Endothelial cell of umbilical vein (primary cell): ENCODE data around the gene CEP89. TPM values are rescaled to one million over a fixed set of nuclear protein-coding genes. Genes with fewer than 3 reads are reported as not detected.

Experiments
- BruUV-seq: library from RNA; stranded (reverse); fragments of 400-500 nt; replicated peaks from 2 replicates; lab custom pipeline; 2021; lab: Mats Ljungman, UMichigan
- CTCF ChIA-PET: fragments of 300-600, 350-600 bp; sonication (Branson Sonifier 250); formaldehyde crosslinking; loops from one replicate; lab custom pipeline; 2021; ENCODE audit warnings: antibody characterized with exemption, inconsistent platforms; lab: Charles Lee
- POLR2A ChIA-PET: fragments of 300-600, 350-600 bp; sonication (Branson Sonifier 250); formaldehyde crosslinking; loops from one replicate; lab custom pipeline; 2021; ENCODE audit warnings: antibody characterized with exemption, inconsistent platforms; lab: Charles Lee
- DNase-seq: peaks from one replicate; pipeline ENCODE4 v3.0.0-alpha.2; 2011; ENCODE audit warnings: low read depth, low spot score
- FAIRE-seq: peaks from 2 replicates; lab custom pipeline; 2011; peaks lifted over from hg19 to GRCh38; lab: Jason Lieb, UNC
- H2AFZ ChIP-seq: 2 replicates; pipeline ENCODE4 v1.6.0; 2012; ENCODE audit warnings: low read depth, low read length, control low read depth, inconsistent platforms
- H3K27ac ChIP-seq: 2 replicates; pipeline ENCODE4 v1.5.1; 2011; ENCODE audit warnings: low read depth, mild to moderate bottlenecking, control low read depth, low read length, moderate library complexity; ENCODE audit not compliant: insufficient read depth
- H3K27me3 ChIP-seq, 2 experiments: 2 replicates each; pipeline versions ENCODE4 v1.6.0 to v1.6.1; 2011; ENCODE audit warnings: low read length in 2 of 2, mixed read lengths in 1 of 2; ENCODE audit not compliant: control insufficient read depth in 2 of 2, insufficient read depth in 2 of 2
- H3K36me3 ChIP-seq, 2 experiments: 2 replicates in 1 of 2; 3 replicates in 1 of 2; pipeline ENCODE4 v1.5.1; 2011; ENCODE audit warnings: low read length in 2 of 2, mild to moderate bottlenecking in 1 of 2, moderate library complexity in 1 of 2; ENCODE audit not compliant: control insufficient read depth in 2 of 2, insufficient read depth in 2 of 2; ENCODE audit errors: extremely low read depth in 1 of 2
- H3K4me1 ChIP-seq: 3 replicates; pipeline ENCODE4 v1.5.1; 2011; ENCODE audit warnings: mild to moderate bottlenecking, low read length; ENCODE audit not compliant: control insufficient read depth, insufficient read depth; ENCODE audit errors: extremely low read depth
- H3K4me2 ChIP-seq: 2 replicates; pipeline ENCODE4 v1.6.1; 2011; ENCODE audit warnings: low read length, control low read depth, mixed read lengths; ENCODE audit not compliant: insufficient read depth
- H3K4me3 ChIP-seq, 3 experiments: fragments of 200-600 bp in 1 of 3; sonication (generic), shearing (Covaris generic) in 1 of 3; replicated peaks in 1 of 3; 2 replicates each; pipeline ENCODE4 v1.5.1; 2011 to 2016; ENCODE audit warnings: control low read depth in 3 of 3, low read length in 3 of 3, mild to moderate bottlenecking in 2 of 3, inconsistent platforms in 1 of 3, low read depth in 1 of 3, moderate library complexity in 1 of 3; ENCODE audit not compliant: insufficient read depth in 1 of 3
- H3K79me2 ChIP-seq: 2 replicates; pipeline ENCODE4 v1.6.0; 2012; ENCODE audit warnings: low read length, inconsistent platforms; ENCODE audit not compliant: control insufficient read depth, insufficient read depth
- H3K9ac ChIP-seq: replicated peaks from 2 replicates; pipeline ENCODE3; 2011; ENCODE audit warnings: low read length, control low read depth; ENCODE audit not compliant: insufficient read depth; ENCODE audit errors: extremely low read depth
- H3K9me1 ChIP-seq: replicated peaks from 3 replicates; pipeline ENCODE4 v1.6.0; 2011; ENCODE audit warnings: mild to moderate bottlenecking, low read length; ENCODE audit not compliant: control insufficient read depth, insufficient read depth; ENCODE audit errors: extremely low read depth
- H3K9me3 ChIP-seq: replicated peaks from 2 replicates; pipeline ENCODE4 v1.5.1; 2012; ENCODE audit warnings: low read length, inconsistent platforms; ENCODE audit not compliant: control insufficient read depth, insufficient read depth
- H4K20me1 ChIP-seq: replicated peaks from 2 replicates; pipeline ENCODE3; 2011; ENCODE audit warnings: mild to moderate bottlenecking, low read length; ENCODE audit not compliant: control insufficient read depth, insufficient read depth; ENCODE audit errors: extremely low read depth
- CTCF ChIP-seq, 2 donors: IDR thresholded peaks; 1 replicate in 1 of 2; 2 replicates in 1 of 2; pipeline ENCODE4 v1.5.1; 2011; ENCODE audit warnings: low read length in 2 of 2, mild to moderate bottlenecking in 2 of 2, moderate library complexity in 2 of 2, control low read depth in 1 of 2, inconsistent platforms in 1 of 2, low read depth in 1 of 2; ENCODE audit not compliant: insufficient read depth in 1 of 2; ENCODE audit errors: extremely low read depth in 1 of 2
- EZH2 ChIP-seq: IDR thresholded peaks from 2 replicates; pipeline ENCODE4 v1.6.1; 2012; ENCODE audit warnings: borderline replicate concordance, low read depth, mild to moderate bottlenecking, moderate library complexity, low read length, inconsistent platforms; ENCODE audit not compliant: severe bottlenecking
- FOS ChIP-seq: IDR thresholded peaks from 2 replicates; pipeline ENCODE4 v1.6.1; 2011; ENCODE audit warnings: mild to moderate bottlenecking, low read length, moderate library complexity, borderline replicate concordance; ENCODE audit not compliant: insufficient read depth
- GATA2 ChIP-seq: IDR thresholded peaks from 2 replicates; pipeline ENCODE4 v1.7.0; 2011; ENCODE audit warnings: low read depth, mild to moderate bottlenecking, moderate library complexity, mixed read lengths, low read length; ENCODE audit not compliant: insufficient read length, insufficient read depth
- JUN ChIP-seq: IDR thresholded peaks from 2 replicates; pipeline ENCODE4 v1.6.1; 2011; ENCODE audit warnings: borderline replicate concordance, low read depth; ENCODE audit not compliant: insufficient read length, insufficient read depth
- MAX ChIP-seq: IDR thresholded peaks from 2 replicates; pipeline ENCODE4 v1.6.1; 2011; ENCODE audit not compliant: insufficient read depth, insufficient read length
- MYC ChIP-seq: IDR thresholded peaks from one replicate; pipeline ENCODE4 v1.6.1; 2011; ENCODE audit warnings: mild to moderate bottlenecking, low read depth, low read length
- POLR2A ChIP-seq: IDR thresholded peaks from 2 replicates; pipeline ENCODE4 v1.6.1; 2012; ENCODE audit warnings: low read depth, mild to moderate bottlenecking, control low read depth, low read length
- POLR2AphosphoS5 ChIP-seq: IDR thresholded peaks from 2 replicates; pipeline ENCODE4 v1.6.1; 2012; ENCODE audit warnings: low read depth, mild to moderate bottlenecking, control low read depth, low read length, moderate library complexity; ENCODE audit not compliant: insufficient read depth
- dilution Hi-C: fragments of 300-500 bp; cut with MboI; formaldehyde crosslinking; loops from one replicate; pipeline ENCODE4 v1.15.0; 2019; ENCODE audit warnings: low sequenced_read_pairs; ENCODE audit not compliant: extremely low pct_ligation_motif_present
- intact Hi-C: fragments of 100-400 bp; cut with micrococcal nuclease; formaldehyde crosslinking; loops from one replicate; pipeline ENCODE4 v1.10.0; 2022
- polyA plus RNA-seq, 4 experiments: library from polyadenylated mRNA; depleted of rRNA in 3 of 4; stranded (reverse) in 3 of 4; unstranded in 1 of 4; fragments of >200 nt; gene quantifications; 2 replicates each; pipeline versions ENCODE4 v1.2.1 to v1.2.3, GENCODE V29; 2011 to 2012; ENCODE audit warnings: missing spikeins in 1 of 4
- total RNA-seq: library from RNA; stranded (reverse); gene quantifications from 2 replicates; pipeline ENCODE4 v1.2.3, GENCODE V29; 2021

Gene CEP89
- total and polyA plus RNA-seq, 2 donors (not counting 3 experiments of a cell fraction or from before 2014, with no cell fraction given), result 25.1 to 46.2 TPM

DNA sequence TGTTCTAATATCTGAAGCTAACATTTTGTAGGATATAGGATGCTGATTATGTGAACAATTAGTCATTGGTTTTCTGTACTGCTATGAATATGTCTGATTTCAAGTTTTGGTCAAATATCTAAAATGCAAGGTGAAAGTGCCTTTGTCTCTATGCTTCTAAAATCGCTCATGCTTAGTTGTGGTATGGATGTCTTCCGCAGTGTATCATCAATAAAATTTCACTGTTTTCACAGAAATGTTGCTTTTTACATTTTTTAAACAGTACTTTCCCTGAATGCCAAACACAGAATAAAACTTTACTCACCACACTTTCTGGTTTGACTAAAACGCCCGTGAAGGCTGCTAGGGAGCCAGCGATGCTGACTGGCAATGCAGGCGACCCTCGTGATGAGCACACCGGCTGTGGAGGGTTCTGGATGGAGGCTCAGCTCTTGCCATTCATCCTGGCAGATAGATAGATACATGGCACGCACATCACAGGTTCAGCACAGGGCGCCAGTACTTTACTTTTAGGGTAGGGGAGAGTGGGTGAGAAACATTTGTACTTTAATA lies 142.3 kb downstream of the CEP89 start:
- no peak for TF ChIP-seq MYC
- TF ChIP-seq GATA2, result no peak
- no peak for TF ChIP-seq POLR2A
- no peak for TF ChIP-seq POLR2AphosphoS5
- TF ChIP-seq JUN, result no peak
- no peak for TF ChIP-seq EZH2
- no peak for TF ChIP-seq MAX
- TF ChIP-seq FOS, result no peak
- no peak for TF ChIP-seq CTCF (IDR thresholded peaks at IDR 0.05; ENCODE audit: extremely low read depth in 1 of 2, insufficient read depth in 1 of 2, low read depth in 1 of 2, low read length in 2 of 2)
- Histone ChIP-seq H2AFZ (no peak overlapping the region), H3K9me3 (no peaks in the 10 kb centered on the region), H3K27me3 (peaks cover 3% of the 10 kb centered on the region in 2 experiments), H3K4me3 (no peak overlapping the region), H3K79me2 (no peaks in the 10 kb centered on the region), H4K20me1 (no peaks in the 10 kb centered on the region), H3K4me1 (no peaks in the 10 kb centered on the region), H3K36me3 (no peaks in the 10 kb centered on the region), H3K4me2 (no peak overlapping the region), H3K9me1 (no peaks in the 10 kb centered on the region), H3K9ac (no peak overlapping the region), H3K27ac (no peak overlapping the region)
- dilution Hi-C loops, result no loop called here
- ChIA-PET CTCF (no interaction called here), POLR2A (no interaction called here)
- no peak for FAIRE-seq
- no peak for DNase-seq
- intact Hi-C loops, result no loop called here
- BruUV-seq, result no TSS peak
